ENCODE measurements around the gene RHBDL3.

GRCh38 chr17:32256012-32256700, 9.5 kb upstream of the RHBDL3 start:
- TF ChIP-seq, protein P1, sequence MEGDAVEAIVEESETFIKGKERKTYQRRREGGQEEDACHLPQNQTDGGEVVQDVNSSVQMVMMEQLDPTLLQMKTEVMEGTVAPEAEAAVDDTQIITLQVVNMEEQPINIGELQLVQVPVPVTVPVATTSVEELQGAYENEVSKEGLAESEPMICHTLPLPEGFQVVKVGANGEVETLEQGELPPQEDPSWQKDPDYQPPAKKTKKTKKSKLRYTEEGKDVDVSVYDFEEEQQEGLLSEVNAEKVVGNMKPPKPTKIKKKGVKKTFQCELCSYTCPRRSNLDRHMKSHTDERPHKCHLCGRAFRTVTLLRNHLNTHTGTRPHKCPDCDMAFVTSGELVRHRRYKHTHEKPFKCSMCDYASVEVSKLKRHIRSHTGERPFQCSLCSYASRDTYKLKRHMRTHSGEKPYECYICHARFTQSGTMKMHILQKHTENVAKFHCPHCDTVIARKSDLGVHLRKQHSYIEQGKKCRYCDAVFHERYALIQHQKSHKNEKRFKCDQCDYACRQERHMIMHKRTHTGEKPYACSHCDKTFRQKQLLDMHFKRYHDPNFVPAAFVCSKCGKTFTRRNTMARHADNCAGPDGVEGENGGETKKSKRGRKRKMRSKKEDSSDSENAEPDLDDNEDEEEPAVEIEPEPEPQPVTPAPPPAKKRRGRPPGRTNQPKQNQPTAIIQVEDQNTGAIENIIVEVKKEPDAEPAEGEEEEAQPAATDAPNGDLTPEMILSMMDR (conservative IDR thresholded peaks at IDR 0.05; ENCODE audit: low read length): no peak
- no peak for TF ChIP-seq EZH2phosphoT487 (IDR thresholded peaks at IDR 0.05; ENCODE audit: borderline replicate concordance, low read depth, low read length)

Measured in OCI-LY7 (cell line).